Activated CD4-positive, alpha-beta T cell treated with anti-CD3 and anti-CD28 coated beads for 36 hours (primary cell): Measurements from ENCODE around the gene FSTL4. TPM values are rescaled to one million over a fixed set of nuclear protein-coding genes. Genes with fewer than 3 reads are reported as not detected.

Source experiments
- ATAC-seq: fragments of 200-7000 bp; cut with Tn5 transposase; one replicate; pipeline ENCODE4 v1.10.0; 2021; ENCODE audit warnings: mild to moderate bottlenecking, moderate library complexity
- CTCF ChIA-PET: fragments of 350-600 bp; sonication (Branson Sonifier 250); formaldehyde crosslinking; loops from one replicate; lab custom pipeline; 2021; ENCODE audit warnings: antibody characterized with exemption; lab: Charles Lee
- POLR2A ChIA-PET: fragments of 350-600 bp; sonication (Branson Sonifier 250); formaldehyde crosslinking; loops from one replicate; lab custom pipeline; 2021; ENCODE audit warnings: antibody characterized with exemption, inconsistent platforms; lab: Charles Lee
- DNase-seq: peaks from one replicate; pipeline ENCODE4 v3.0.0-alpha.2; 2020
- H3K27ac Mint-ChIP-seq: one replicate; pipeline ENCODE4 v1.8.0; 2021; ENCODE audit warnings: mixed read lengths
- H3K27me3 Mint-ChIP-seq: one replicate; pipeline ENCODE4 v1.8.0; 2021; ENCODE audit warnings: mixed read lengths
- H3K36me3 Mint-ChIP-seq: one replicate; pipeline ENCODE4 v1.8.0; 2021; ENCODE audit warnings: low read depth, mixed read lengths
- H3K4me1 Mint-ChIP-seq: one replicate; pipeline ENCODE4 v1.8.0; 2021; ENCODE audit warnings: mixed read lengths
- H3K4me3 Mint-ChIP-seq: one replicate; pipeline ENCODE4 v1.8.0; 2021; ENCODE audit warnings: mild to moderate bottlenecking, moderate library complexity, mixed read lengths
- H3K9me3 Mint-ChIP-seq: one replicate; pipeline ENCODE4 v1.8.0; 2021; ENCODE audit warnings: low read depth, mixed read lengths
- intact Hi-C, 2 experiments: fragments of 100-400 bp; cut with DNase I in 1 of 2; cut with micrococcal nuclease in 1 of 2; formaldehyde crosslinking; loops; one replicate each; pipeline versions ENCODE4 v1.14.2 to v1.15.1; 2022 to 2024; cut with DNase I, micrococcal nuclease
- total RNA-seq, 2 experiments: library from RNA; stranded (reverse); gene quantifications; one replicate each; pipeline ENCODE4 v1.2.3, GENCODE V29; 2021

FSTL4 gene
- total RNA-seq, 2 experiments from 2014 or later, result not detected

DNA sequence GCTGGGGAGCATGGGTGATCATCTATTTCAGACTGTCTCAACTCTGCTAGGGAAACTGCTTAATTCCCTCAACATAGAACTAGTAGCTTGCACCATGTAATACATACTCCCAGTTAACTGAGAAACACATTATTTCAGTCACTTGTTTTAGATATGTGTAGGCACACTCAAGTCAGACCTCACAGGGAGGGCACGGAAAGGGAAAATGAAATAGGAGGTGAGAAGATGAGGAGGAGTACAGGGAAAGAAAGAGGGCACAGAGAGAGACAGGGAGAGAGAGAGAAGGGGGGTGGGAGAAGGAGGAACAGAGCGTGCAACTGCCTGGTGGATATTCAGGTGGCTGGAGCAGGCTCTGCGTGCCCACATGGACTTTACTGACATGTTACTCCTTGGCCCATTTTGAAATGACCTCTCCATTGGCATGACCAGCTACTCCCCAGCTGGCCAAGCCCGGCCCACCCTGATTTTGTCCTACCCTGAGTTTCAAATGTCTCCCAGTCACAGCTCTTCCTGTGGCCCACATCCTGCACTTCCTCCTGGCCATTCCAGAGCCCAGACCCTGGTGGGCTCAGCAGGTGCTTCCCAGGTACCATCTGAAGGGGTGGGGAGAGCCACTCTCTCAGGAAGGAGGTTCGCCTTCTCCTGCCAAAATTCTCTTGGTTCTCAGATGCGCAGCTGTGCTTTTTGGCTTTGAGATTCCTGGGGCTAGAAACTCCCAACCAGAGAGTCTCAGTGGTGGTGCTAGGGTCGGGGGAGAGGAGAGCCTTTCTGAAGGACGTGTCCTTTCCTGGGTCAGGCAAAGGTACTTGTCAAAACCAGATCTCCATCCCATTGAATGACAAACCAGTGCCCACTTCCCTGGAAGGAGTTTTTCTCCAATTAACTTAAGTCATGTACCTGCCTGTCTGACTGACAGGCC, 229.4 kb downstream of the FSTL4 start:
- Mint-ChIP-seq H3K9me3 (peaks cover under 1% of the 10 kb centered on the region), H3K27ac (no peak overlapping the region), H3K4me1 (no peaks in the 10 kb centered on the region), H3K36me3 (no peaks in the 10 kb centered on the region), H3K4me3 (no peak overlapping the region), H3K27me3 (no peaks in the 10 kb centered on the region)
- intact Hi-C loops, result no loop called here
- POLR2A ChIA-PET, result no interaction called here
- ATAC-seq (no peak), DNase-seq (no peak)
- CTCF ChIA-PET, result interaction anchor here (0.6 kb wide), 1 partner anchor 233 kb away, joined by 3 read pairs; no protein-coding TSS in a partner anchor

DNA sequence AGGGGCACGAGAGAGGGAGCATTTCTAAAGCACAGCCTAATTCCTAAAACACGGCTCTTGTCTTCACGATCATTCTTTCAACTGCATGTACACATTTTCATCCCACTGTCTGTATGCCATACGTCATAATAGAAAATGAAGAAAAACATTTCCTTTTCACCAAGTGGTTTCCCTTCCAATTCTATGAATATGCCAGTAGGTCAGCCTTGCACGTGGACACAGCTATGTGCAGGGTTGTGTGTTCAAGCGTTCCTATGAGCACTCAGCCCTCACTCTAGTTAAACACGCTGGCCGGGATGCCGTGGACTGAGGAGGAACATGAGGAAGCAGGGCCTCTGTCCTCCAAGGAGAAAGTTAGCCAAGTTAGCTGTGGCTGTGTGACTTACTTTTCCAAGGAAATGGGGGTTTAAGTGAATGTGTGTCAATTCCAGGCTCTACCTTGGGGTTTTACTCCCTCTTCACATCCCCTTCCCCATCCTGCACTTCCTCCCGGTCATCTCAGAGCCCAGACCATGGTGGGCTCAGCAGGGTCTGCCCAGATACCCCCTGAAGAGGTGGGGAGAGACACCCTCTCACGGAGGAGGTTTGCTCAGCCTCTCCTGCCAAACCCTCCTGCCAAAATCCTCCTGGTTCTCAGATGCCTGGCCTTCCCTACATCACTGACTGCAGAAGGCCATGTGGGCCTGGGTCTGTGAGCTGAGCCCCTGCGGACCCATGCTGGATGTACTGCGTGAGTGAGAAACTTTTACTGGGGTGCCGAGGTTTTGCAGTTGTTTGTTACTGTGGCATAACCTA, 230.6 kb downstream of the FSTL4 start:
- peaks cover 2% of the 10 kb centered on the region for H3K27me3 Mint-ChIP-seq
- no peak overlapping the region for H3K4me3 Mint-ChIP-seq
- no peaks in the 10 kb centered on the region for H3K4me1 Mint-ChIP-seq
- CTCF ChIA-PET, result no interaction called here
- ATAC-seq, result no peak
- H3K36me3 Mint-ChIP-seq, result peaks cover 2% of the 10 kb centered on the region
- peaks cover 12% of the 10 kb centered on the region for H3K9me3 Mint-ChIP-seq
- H3K27ac Mint-ChIP-seq, result no peak overlapping the region
- POLR2A ChIA-PET, result no interaction called here
- intact Hi-C loops, result no loop called here
- no peak for DNase-seq

- Mint-ChIP-seq H3K27me3 (peaks cover 2% of the 10 kb centered on the region), H3K4me1 (no peaks in the 10 kb centered on the region), H3K4me3 (no peak overlapping the region), H3K9me3 (peaks cover 15% of the 10 kb centered on the region), H3K36me3 (peaks cover 2% of the 10 kb centered on the region), H3K27ac (no peak overlapping the region)
- POLR2A ChIA-PET, result no interaction called here
- intact Hi-C loops, result no loop called here
- ATAC-seq, result no peak
- CTCF ChIA-PET, result no interaction called here
- no peak for DNase-seq
Measured at GRCh38 chr5:133381041-133381440, 231.3 kb downstream of the FSTL4 start.

DNA sequence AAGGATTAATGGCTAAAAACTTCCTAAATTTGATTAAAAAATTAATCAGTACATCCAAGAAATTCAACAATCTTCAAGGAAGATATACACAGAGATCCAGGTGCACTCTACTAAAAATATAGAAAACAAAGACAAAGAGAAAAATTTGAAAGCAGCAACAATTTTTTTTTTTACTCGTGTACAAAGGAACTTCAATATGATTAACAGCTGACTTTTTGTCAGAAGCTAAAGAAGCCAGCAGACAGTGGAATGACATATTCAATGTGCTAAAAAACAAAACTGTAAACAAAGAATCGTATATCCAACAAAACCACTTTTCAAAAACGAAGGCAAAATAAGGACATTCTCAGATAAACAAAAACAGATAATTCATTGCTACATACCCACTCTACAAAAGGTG, 234.6 kb downstream of the FSTL4 start:
- peaks cover 15% of the 10 kb centered on the region for H3K9me3 Mint-ChIP-seq
- peaks cover 2% of the 10 kb centered on the region for H3K36me3 Mint-ChIP-seq
- no peak for ATAC-seq
- intact Hi-C loops, result no loop called here
- H3K27ac Mint-ChIP-seq, result no peak overlapping the region
- no peak overlapping the region for H3K4me3 Mint-ChIP-seq
- no peak for DNase-seq
- no peaks in the 10 kb centered on the region for H3K4me1 Mint-ChIP-seq
- peaks cover 8% of the 10 kb centered on the region for H3K27me3 Mint-ChIP-seq
- POLR2A ChIA-PET, result no interaction called here
- CTCF ChIA-PET, result interaction anchor here (0.8 to 0.9 kb wide), 2 partner anchors 46 to 280 kb away, joined by 3 to 4 read pairs; no protein-coding TSS in a partner anchor

DNA sequence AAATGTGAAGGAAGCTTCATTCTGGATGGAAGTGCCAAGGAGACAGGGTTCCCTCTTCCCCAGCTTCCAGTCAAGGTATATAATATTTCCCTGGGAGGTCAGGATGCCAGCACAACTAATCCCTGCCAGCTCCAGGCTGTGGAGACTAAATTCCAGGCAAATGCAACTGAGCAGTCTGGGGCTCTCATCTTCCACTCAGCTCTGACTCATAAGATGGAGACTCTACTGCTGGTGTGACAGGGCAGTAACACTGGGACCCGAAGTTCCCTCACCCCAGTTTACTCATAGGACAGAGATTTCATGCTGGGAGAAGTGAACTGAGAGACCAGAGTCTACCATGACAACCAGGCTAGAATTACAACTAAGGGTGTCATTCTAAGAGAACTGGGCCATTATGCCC, 235.4 kb downstream of the FSTL4 start:
- intact Hi-C loops, result no loop called here
- Mint-ChIP-seq H3K27ac (no peak overlapping the region), H3K4me1 (no peaks in the 10 kb centered on the region), H3K27me3 (peaks cover 8% of the 10 kb centered on the region), H3K4me3 (no peak overlapping the region), H3K36me3 (peaks cover 2% of the 10 kb centered on the region), H3K9me3 (peaks cover 15% of the 10 kb centered on the region)
- CTCF ChIA-PET, result no interaction called here
- DNase-seq, result no peak
- POLR2A ChIA-PET, result no interaction called here
- ATAC-seq, result no peak

DNA sequence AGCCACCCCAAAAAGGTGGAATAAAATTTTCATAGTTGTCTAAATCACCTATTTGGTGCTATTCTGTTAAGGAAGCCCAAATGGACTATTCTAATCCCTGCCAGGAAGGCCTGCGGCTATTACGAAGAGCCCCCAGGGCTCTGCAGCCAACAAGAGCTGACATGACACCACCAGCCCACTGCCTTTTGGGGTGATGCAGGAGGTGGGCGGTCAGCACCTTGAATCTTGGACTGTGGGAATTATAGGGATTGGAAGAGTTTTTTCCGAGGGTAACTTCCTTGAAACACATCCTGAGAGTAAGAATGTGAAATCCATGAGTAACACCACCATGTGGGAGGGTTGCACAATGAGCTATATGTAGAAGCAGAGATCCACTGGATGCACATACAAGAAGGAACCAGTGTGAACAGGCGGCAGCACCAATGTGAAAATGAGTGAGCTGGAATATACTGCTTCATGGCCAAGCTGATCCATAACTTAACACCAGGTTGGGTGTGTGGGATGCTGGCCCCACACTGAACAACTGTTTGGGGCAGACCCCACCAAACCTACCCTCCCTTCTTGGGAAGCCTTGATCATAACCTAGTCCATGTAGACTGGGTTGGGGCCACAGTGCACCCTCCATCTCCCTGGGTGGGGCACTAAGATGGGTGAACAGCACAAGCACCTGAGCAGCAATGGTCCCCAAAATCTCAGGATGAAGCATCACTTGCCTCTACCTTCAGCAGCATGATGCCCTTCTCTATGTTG, 239.0 kb downstream of the FSTL4 start:
- Mint-ChIP-seq H3K4me3 (no peak overlapping the region), H3K9me3 (peaks cover 15% of the 10 kb centered on the region), H3K27me3 (peaks cover 8% of the 10 kb centered on the region), H3K27ac (no peak overlapping the region), H3K36me3 (peaks cover 2% of the 10 kb centered on the region), H3K4me1 (no peaks in the 10 kb centered on the region)
- ChIA-PET CTCF (no interaction called here), POLR2A (no interaction called here)
- ATAC-seq, result no peak
- DNase-seq, result no peak
- intact Hi-C loops, result no loop called here

GRCh38 chr5:133372293-133372937, 239.9 kb downstream of the FSTL4 start:
- peaks cover 9% of the 10 kb centered on the region for H3K9me3 Mint-ChIP-seq
- CTCF ChIA-PET, result interaction anchor here (0.6 to 0.8 kb wide), 2 partner anchors 49 to 985 kb away, joined by 3 read pairs; no protein-coding TSS in a partner anchor

DNA sequence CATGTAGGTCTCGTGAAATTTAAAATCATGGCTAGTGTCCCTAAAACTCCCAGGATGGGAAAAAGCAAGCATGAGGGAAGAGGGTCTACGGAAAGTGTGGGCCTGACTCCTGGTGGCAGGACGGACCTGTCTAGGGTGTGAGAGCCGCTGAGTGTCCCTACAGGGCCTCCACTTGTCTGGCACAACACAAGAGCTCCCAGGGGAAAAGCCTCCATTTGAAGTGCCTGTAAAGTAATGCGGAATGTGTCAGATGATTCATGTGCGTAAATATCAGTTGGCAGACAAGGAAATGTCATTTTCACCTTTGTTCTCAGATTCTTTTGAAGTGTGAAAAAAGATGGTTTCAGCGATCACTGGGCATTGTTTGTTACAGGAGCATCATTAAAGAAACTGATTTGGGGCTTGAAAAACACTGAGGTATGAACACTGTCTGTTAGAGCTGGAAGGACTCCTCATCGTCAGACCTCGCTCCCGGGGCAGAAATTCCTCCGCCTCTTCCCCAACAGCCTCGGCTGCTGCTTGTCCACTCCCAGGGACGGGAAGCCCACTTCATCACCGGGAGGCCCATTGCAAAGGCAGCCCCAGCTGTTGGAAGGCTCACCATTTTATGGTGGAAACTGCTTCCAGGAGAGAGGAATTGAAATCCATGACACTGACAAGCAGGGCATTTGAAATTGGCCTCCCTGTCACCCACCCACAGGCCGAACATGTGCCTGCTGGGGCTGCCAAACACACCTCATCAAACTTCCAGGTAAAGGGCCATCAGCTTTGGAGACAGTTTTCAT, 240.8 kb downstream of the FSTL4 start:
- peaks cover 6% of the 10 kb centered on the region for H3K27me3 Mint-ChIP-seq
- H3K9me3 Mint-ChIP-seq, result peaks cover 2% of the 10 kb centered on the region
- intact Hi-C loops, result no loop called here
- DNase-seq (no peak), ATAC-seq (no peak)
- no peaks in the 10 kb centered on the region for H3K36me3 Mint-ChIP-seq
- H3K4me3 Mint-ChIP-seq, result no peak overlapping the region
- no peak overlapping the region for H3K27ac Mint-ChIP-seq
- no peaks in the 10 kb centered on the region for H3K4me1 Mint-ChIP-seq
- POLR2A ChIA-PET, result no interaction called here
- CTCF ChIA-PET, result interaction anchor here (0.8 kb wide), 1 partner anchor 50 kb away, joined by 3 read pairs; no protein-coding TSS in a partner anchor

More at GRCh38 chr5:133372293-133372937, 239.9 kb downstream of the FSTL4 start:
- Mint-ChIP-seq H3K4me3 (no peak overlapping the region), H3K27ac (no peak overlapping the region), H3K27me3 (peaks cover 7% of the 10 kb centered on the region), H3K36me3 (peaks cover under 1% of the 10 kb centered on the region), H3K4me1 (no peaks in the 10 kb centered on the region)
- ATAC-seq (no peak), DNase-seq (no peak)
- POLR2A ChIA-PET, result no interaction called here
- intact Hi-C loops, result no loop called here

GRCh38 chr5:133370904-133371303, 241.4 kb downstream of the FSTL4 start:
- Mint-ChIP-seq H3K4me1 (no peaks in the 10 kb centered on the region), H3K36me3 (no peaks in the 10 kb centered on the region), H3K9me3 (no peaks in the 10 kb centered on the region), H3K4me3 (no peak overlapping the region), H3K27me3 (peaks cover 6% of the 10 kb centered on the region), H3K27ac (no peak overlapping the region)
- ATAC-seq (no peak), DNase-seq (no peak)
- intact Hi-C loops, result no loop called here
- ChIA-PET POLR2A (no interaction called here), CTCF (no interaction called here)

GRCh38 chr5:133370036-133370831, 242.1 kb downstream of the FSTL4 start:
- Mint-ChIP-seq H3K27me3 (peaks cover 4% of the 10 kb centered on the region), H3K4me3 (no peak overlapping the region), H3K4me1 (no peaks in the 10 kb centered on the region), H3K9me3 (no peaks in the 10 kb centered on the region), H3K27ac (no peak overlapping the region), H3K36me3 (no peaks in the 10 kb centered on the region)
- DNase-seq (no peak), ATAC-seq (no peak)
- intact Hi-C loops, result no loop called here
- ChIA-PET CTCF (interaction anchor here (0.6 kb wide), 1 partner anchor 84 kb away, joined by 3 read pairs; no protein-coding TSS in a partner anchor), POLR2A (no interaction called here)
